Chondrocyte (in vitro differentiated cells): ENCODE results near the gene TP53BP1. TPM values are rescaled to one million over a fixed set of nuclear protein-coding genes. Genes with fewer than 3 reads are reported as not detected.
A peak's percentile ranks its signal among the peaks of the same experiment; 100 is the strongest.

ENCODE experiments used
- DNase-seq: peaks from one replicate; pipeline ENCODE4 v3.0.0; 2021; ENCODE audit warnings: mixed read lengths, low spot score
- H3K27ac Mint-ChIP-seq: one replicate; pipeline ENCODE4 v1.8.0; 2021; ENCODE audit warnings: mild to moderate bottlenecking, moderate library complexity, mixed read lengths; ENCODE audit not compliant: unreplicated experiment
- H3K27me3 Mint-ChIP-seq: 2 replicates; pipeline ENCODE4 v1.8.0; 2021; ENCODE audit warnings: low read depth, mixed read lengths
- H3K36me3 Mint-ChIP-seq: 2 replicates; pipeline ENCODE4 v1.8.0; 2021; ENCODE audit warnings: low read depth, mixed read lengths
- H3K4me1 Mint-ChIP-seq: 2 replicates; pipeline ENCODE4 v1.8.0; 2021; ENCODE audit warnings: low read depth, mild to moderate bottlenecking, mixed read lengths
- H3K4me3 Mint-ChIP-seq: one replicate; pipeline ENCODE4 v1.8.0; 2021; ENCODE audit warnings: mild to moderate bottlenecking, moderate library complexity, mixed read lengths; ENCODE audit not compliant: unreplicated experiment
- H3K9me3 Mint-ChIP-seq: 2 replicates; pipeline ENCODE4 v1.8.0; 2021; ENCODE audit warnings: low read depth, mixed read lengths
- total RNA-seq: library from RNA; stranded (reverse); gene quantifications from 3 replicates; pipeline ENCODE4 v1.2.1, GENCODE V29; 2021
- TF ChIP-seq, protein P1 (sequence below): fragments of 200-600 bp; sonication (generic); IDR thresholded peaks from 2 replicates; pipeline ENCODE4 v1.5.0; 2021; ENCODE audit warnings: antibody characterized with exemption, mild to moderate bottlenecking, moderate library complexity

The TP53BP1 gene
- total RNA-seq, 1 donor from 2014 or later: 45.6 TPM

DNA sequence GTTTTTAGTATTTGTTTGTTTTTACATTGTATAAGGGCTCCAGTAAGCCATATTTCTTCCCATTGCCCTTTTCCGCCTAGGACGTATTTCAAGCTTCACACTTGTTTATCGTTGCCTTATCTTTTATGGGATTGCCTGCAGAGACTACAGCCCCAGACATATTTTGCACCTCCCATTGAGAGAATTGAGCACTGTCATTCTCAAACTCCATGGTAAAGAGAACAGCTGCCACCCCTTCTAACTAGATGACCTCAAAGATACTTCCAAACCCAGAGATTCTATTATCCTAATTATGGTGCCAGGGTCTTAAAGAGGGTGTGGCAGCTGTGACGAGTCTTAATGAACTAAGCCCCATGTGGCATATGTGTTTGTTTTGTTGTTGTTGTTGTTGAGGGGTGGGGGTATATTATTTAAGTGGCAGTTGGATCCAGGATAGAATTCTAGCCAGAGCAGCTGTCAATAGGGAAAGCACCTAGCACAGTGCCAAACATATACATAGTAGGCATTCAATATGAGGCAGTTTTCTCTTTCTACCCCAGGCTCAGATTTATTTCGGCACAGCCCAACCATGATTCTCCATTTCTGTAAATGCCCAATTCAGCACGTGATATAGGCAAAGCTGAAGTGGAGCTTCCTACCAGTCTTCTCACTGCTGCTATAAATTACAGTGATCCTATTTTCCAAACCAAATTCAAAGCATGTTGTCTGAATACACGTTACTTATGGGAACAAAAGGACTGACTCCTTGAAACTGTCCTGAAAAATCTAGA is 932 bp upstream of the TP53BP1 start:
- H3K27ac Mint-ChIP-seq: no peak overlapping the region
- TF ChIP-seq, protein P1, sequence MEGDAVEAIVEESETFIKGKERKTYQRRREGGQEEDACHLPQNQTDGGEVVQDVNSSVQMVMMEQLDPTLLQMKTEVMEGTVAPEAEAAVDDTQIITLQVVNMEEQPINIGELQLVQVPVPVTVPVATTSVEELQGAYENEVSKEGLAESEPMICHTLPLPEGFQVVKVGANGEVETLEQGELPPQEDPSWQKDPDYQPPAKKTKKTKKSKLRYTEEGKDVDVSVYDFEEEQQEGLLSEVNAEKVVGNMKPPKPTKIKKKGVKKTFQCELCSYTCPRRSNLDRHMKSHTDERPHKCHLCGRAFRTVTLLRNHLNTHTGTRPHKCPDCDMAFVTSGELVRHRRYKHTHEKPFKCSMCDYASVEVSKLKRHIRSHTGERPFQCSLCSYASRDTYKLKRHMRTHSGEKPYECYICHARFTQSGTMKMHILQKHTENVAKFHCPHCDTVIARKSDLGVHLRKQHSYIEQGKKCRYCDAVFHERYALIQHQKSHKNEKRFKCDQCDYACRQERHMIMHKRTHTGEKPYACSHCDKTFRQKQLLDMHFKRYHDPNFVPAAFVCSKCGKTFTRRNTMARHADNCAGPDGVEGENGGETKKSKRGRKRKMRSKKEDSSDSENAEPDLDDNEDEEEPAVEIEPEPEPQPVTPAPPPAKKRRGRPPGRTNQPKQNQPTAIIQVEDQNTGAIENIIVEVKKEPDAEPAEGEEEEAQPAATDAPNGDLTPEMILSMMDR: no peak
- no peaks in the 10 kb centered on the region for H3K27me3 Mint-ChIP-seq
- no peak for DNase-seq
- peaks cover 6% of the 10 kb centered on the region for H3K36me3 Mint-ChIP-seq
- H3K9me3 Mint-ChIP-seq: no peaks in the 10 kb centered on the region
- peaks cover 28% of the 10 kb centered on the region for H3K4me1 Mint-ChIP-seq
- peak overlapping the region; percentile 100 for H3K4me3 Mint-ChIP-seq

DNA sequence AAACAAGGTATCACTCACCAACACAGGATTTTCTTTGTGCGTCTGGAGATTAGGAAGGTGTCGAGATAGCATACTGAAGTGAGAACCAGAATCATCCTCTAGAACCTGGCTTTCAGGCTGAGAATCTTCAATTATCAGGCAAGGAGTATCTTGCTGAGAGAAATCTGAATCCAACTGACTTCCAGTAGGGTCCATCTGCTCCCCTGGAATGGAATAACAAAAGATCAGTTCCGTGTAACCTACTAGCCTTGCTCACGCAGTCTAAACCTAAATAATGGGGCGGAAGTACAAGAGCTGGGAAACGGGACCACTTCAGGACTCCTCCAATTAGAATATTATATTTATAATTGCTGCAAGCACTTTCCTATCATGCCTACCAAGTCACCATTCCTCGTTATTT is 690 bp downstream of the TP53BP1 start:
- Mint-ChIP-seq H3K4me1 (peaks cover 29% of the 10 kb centered on the region), H3K27me3 (no peaks in the 10 kb centered on the region), H3K27ac (peak overlapping the region; percentile 99), H3K36me3 (peaks cover 7% of the 10 kb centered on the region), H3K4me3 (peak overlapping the region; percentile 100), H3K9me3 (no peaks in the 10 kb centered on the region)
- DNase-seq: no peak
- TF ChIP-seq, protein P1: no peak

DNA sequence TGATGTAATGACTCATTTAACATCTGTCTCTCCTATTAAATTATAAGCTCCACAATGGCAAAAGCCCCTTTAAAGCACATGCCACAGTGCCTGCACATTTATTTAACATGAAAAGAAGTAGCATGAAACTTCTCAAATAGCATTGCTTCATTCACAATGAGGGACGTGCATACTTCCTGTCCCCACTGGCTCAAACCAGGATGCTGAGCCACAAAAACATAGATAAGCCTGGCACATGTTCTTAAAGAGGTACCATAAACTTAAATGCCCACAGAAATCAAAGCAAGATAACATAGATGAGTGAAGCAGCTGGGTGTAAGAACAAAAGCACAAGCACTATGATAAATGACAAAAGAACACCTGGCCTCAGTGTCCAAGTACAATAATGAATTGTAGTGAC is 3.8 kb downstream of the TP53BP1 start:
- Mint-ChIP-seq H3K9me3 (no peaks in the 10 kb centered on the region), H3K27me3 (no peaks in the 10 kb centered on the region), H3K36me3 (peaks cover 10% of the 10 kb centered on the region), H3K4me1 (peaks cover 31% of the 10 kb centered on the region), H3K27ac (no peak overlapping the region), H3K4me3 (no peak overlapping the region)
- TF ChIP-seq, protein P1: no peak
- no peak for DNase-seq

DNA sequence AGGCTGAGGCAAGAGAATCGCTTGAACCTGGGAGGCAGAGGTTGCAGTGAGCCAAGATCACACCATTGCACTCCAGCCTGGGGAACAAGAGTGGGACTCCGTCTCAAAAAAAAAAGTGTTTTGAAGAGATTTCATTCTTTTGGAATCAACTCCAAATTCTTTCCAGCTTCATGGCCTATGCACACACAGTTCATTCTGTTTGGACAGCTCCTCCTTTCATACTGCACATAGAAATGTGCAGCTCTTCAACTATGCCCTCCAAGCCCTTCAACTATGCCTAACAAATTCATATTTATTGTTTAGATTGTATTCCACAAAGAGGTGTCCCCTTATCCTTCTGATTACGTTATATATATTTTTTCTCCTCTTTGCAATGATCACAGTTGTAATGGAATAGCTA is 4.2 kb downstream of the TP53BP1 start:
- TF ChIP-seq, protein P1: no peak
- H3K27me3 Mint-ChIP-seq: no peaks in the 10 kb centered on the region
- H3K27ac Mint-ChIP-seq: no peak overlapping the region
- H3K4me3 Mint-ChIP-seq: no peak overlapping the region
- H3K36me3 Mint-ChIP-seq: peaks cover 10% of the 10 kb centered on the region
- no peak for DNase-seq
- peaks cover 31% of the 10 kb centered on the region for H3K4me1 Mint-ChIP-seq
- no peaks in the 10 kb centered on the region for H3K9me3 Mint-ChIP-seq

DNA sequence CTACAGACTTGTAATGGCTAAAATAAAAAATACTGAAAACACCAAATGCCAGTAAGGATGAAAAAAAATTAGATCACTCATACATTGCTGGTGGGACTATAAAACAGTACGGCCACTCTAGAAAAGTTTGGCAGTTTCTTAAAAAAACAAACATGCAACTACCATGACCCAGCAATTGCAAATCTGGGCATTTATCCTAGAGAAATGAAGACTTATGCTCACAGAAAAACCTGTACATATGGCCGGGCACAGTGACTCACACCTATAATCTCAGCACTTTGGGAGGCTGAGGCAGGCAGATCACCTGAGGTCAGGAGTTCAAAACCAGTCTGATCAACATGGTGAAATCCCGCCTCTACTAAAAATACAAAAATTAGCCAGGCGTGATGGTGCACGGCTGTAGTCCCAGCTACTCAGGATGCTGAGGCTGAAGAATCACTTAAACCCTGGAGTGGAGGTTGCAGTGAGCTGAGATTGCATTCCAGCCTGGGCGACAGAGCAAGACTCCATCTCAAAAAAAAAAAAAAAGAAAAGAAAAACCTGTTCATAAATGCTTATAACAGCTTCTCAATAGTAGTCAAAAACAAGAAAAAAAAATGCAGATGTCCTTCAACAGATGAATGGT is 5.6 kb downstream of the TP53BP1 start:
- TF ChIP-seq, protein P1: no peak
- Mint-ChIP-seq H3K4me3 (no peak overlapping the region), H3K36me3 (peaks cover 10% of the 10 kb centered on the region), H3K4me1 (peaks cover 24% of the 10 kb centered on the region), H3K27ac (no peak overlapping the region), H3K27me3 (no peaks in the 10 kb centered on the region), H3K9me3 (no peaks in the 10 kb centered on the region)
- DNase-seq: no peak
